Endothelial cell (in vitro differentiated cells): ENCODE results near the gene EML4. TPM values are rescaled to one million over a fixed set of nuclear protein-coding genes. Genes with fewer than 3 reads are reported as not detected.

Source experiments
- DNase-seq: peaks from one replicate; pipeline ENCODE4 v3.0.0; 2021; ENCODE audit warnings: low spot score
- H3K27ac Mint-ChIP-seq: one replicate; pipeline ENCODE4 v1.8.0; 2021; ENCODE audit warnings: mixed read lengths, inconsistent platforms; ENCODE audit not compliant: unreplicated experiment
- H3K27me3 Mint-ChIP-seq: one replicate; pipeline ENCODE4 v1.8.0; 2021; ENCODE audit warnings: mild to moderate bottlenecking, moderate library complexity, mixed read lengths, inconsistent platforms; ENCODE audit not compliant: unreplicated experiment
- H3K36me3 Mint-ChIP-seq: one replicate; pipeline ENCODE4 v1.8.0; 2021; ENCODE audit warnings: mild to moderate bottlenecking, low read depth, mixed read lengths, inconsistent platforms; ENCODE audit not compliant: unreplicated experiment
- H3K4me1 Mint-ChIP-seq: one replicate; pipeline ENCODE4 v1.8.0; 2021; ENCODE audit warnings: mild to moderate bottlenecking, mixed read lengths, inconsistent platforms; ENCODE audit not compliant: unreplicated experiment
- H3K4me3 Mint-ChIP-seq: one replicate; pipeline ENCODE4 v1.8.0; 2021; ENCODE audit warnings: mild to moderate bottlenecking, mixed read lengths, inconsistent platforms; ENCODE audit not compliant: unreplicated experiment
- H3K9me3 Mint-ChIP-seq: one replicate; pipeline ENCODE4 v1.8.0; 2021; ENCODE audit warnings: mixed read lengths, inconsistent platforms; ENCODE audit not compliant: unreplicated experiment
- CTCF ChIP-seq: fragments of 200-600 bp; sonication (generic); IDR thresholded peaks from one replicate; pipeline ENCODE4 v1.5.0; 2021; ENCODE audit warnings: antibody characterized with exemption; ENCODE audit not compliant: unreplicated experiment
- total RNA-seq: library from RNA; stranded (reverse); fragmentation: NEBNext Ultra II Directional; extraction: Animal tissue kit (Norgen Biotek cat#: 25700); gene quantifications from one replicate; pipeline ENCODE4 v1.2.1, GENCODE V29; 2021; ENCODE audit not compliant: unreplicated experiment

The EML4 gene
- total RNA-seq, 1 donor from 2014 or later, result 49.7 TPM

- TF ChIP-seq CTCF, result no peak
- Mint-ChIP-seq H3K27ac (peak overlapping the region; percentile 64), H3K4me1 (peaks cover 21% of the 10 kb centered on the region), H3K36me3 (no peaks in the 10 kb centered on the region), H3K27me3 (no peaks in the 10 kb centered on the region), H3K9me3 (no peaks in the 10 kb centered on the region), H3K4me3 (no peak overlapping the region)
- no peak for DNase-seq
Measured at GRCh38 chr2:42223855-42224268, 54.7 kb downstream of the EML4 start.

DNA sequence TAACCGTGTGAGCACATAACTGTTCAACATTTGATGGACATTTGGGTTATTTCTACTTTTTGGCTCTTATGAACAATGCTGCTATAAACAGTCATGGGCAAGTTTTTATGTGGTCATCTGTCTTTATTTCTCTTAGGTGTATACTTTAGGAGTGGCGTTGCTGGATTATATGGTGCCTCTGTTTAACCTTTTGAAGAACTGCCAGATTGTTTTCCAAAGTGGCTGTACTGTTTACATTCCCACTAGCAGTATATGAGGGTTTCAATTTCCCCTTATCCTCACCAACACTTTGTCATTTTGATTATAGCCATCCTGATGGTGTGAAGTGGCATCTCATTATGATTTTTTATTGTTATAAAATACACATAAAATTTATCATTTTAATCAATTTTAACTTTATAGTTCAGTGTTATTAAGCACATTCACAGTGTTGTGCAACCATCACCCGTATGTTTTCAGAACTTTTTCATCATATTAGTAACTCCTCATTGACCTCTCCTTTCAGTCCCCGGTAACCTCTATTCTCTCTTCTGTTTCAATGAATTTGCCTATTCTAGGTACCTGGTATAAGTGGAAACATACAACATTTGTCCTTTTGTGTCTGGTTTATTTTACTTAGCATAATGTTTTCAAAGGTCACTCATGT, 55.4 kb downstream of the EML4 start:
- Mint-ChIP-seq H3K27ac (peak overlapping the region; percentile 64), H3K27me3 (no peaks in the 10 kb centered on the region), H3K36me3 (no peaks in the 10 kb centered on the region), H3K4me3 (no peak overlapping the region), H3K4me1 (peaks cover 24% of the 10 kb centered on the region), H3K9me3 (no peaks in the 10 kb centered on the region)
- no peak for TF ChIP-seq CTCF
- DNase-seq, result no peak

DNA sequence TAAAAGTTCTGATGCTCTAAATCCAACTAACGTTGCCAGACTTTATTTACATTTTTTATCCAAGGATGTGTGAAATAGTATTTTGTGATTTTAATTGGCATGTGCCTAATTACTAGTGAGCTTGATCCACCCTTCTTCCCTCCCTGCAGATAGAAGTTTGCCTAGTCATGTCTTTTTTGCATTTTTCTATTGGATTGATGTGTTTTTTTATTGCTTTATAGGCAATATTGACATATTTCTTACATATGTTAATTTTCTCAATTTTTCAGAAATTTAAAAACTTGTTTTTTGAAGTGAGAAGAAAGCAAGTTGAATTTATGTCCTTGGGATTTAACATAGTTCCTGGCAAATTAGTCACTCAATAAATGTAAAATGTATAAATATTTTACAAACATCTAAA, 56.4 kb downstream of the EML4 start:
- no peaks in the 10 kb centered on the region for H3K9me3 Mint-ChIP-seq
- no peaks in the 10 kb centered on the region for H3K27me3 Mint-ChIP-seq
- H3K36me3 Mint-ChIP-seq, result no peaks in the 10 kb centered on the region
- no peak overlapping the region for H3K4me3 Mint-ChIP-seq
- no peak for TF ChIP-seq CTCF
- no peak for DNase-seq
- H3K27ac Mint-ChIP-seq, result no peak overlapping the region
- H3K4me1 Mint-ChIP-seq, result peaks cover 29% of the 10 kb centered on the region

GRCh38 chr2:42227491-42227890, 58.3 kb downstream of the EML4 start:
- Mint-ChIP-seq H3K36me3 (no peaks in the 10 kb centered on the region), H3K4me3 (no peak overlapping the region), H3K27ac (no peak overlapping the region), H3K27me3 (no peaks in the 10 kb centered on the region), H3K9me3 (no peaks in the 10 kb centered on the region), H3K4me1 (peaks cover 33% of the 10 kb centered on the region)
- DNase-seq, result no peak
- no peak for TF ChIP-seq CTCF

DNA sequence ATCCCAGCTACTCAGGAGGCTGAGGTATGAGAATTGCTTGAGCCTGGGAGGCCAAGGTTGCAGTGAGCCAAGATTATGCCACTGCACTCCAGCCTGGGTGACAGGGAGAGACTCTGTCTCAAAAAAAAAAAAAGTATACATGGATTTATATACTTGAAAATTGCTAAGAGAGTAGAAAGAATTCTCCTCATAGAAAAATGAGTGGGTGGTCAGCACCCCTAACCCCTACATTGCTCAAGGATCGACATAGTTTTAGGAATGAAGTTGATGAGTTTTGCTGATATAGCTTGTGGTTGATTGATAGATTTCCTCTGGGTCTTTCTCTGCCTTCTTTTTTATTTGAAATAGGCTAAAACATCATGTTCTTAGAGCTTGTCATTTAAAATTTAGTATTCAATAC, 58.9 kb downstream of the EML4 start:
- Mint-ChIP-seq H3K4me3 (no peak overlapping the region), H3K4me1 (peaks cover 32% of the 10 kb centered on the region), H3K36me3 (no peaks in the 10 kb centered on the region), H3K27ac (no peak overlapping the region), H3K9me3 (no peaks in the 10 kb centered on the region), H3K27me3 (no peaks in the 10 kb centered on the region)
- DNase-seq, result no peak
- TF ChIP-seq CTCF, result no peak
